GM12872 (cell line): Measurements from ENCODE around the gene TSPAN17.

Experiments used
- CTCF ChIP-seq: IDR thresholded peaks from 3 replicates; pipeline ENCODE4 v1.5.1; 2011; ENCODE audit warnings: low read depth, mild to moderate bottlenecking, low read length, moderate library complexity; ENCODE audit not compliant: insufficient read depth

TSPAN17 gene

GRCh38 chr5:176664886-176665285 lies 17.6 kb downstream of the TSPAN17 start:
- TF ChIP-seq CTCF = no peak

- TF ChIP-seq CTCF = no peak
These were observed 18.2 kb downstream of the TSPAN17 start for GRCh38 chr5:176665517-176665916.

- no peak for TF ChIP-seq CTCF
These were observed 20.4 kb downstream of the TSPAN17 start for GRCh38 chr5:176667637-176668036.

- no peak for TF ChIP-seq CTCF
These were observed 23.2 kb downstream of the TSPAN17 start for GRCh38 chr5:176670449-176670848.

GRCh38 chr5:176671399-176671798 lies 24.1 kb downstream of the TSPAN17 start:
- TF ChIP-seq CTCF = no peak

GRCh38 chr5:176671890-176672747 lies 24.8 kb downstream of the TSPAN17 start:
- TF ChIP-seq CTCF = no peak

GRCh38 chr5:176673651-176674583 lies 26.6 kb downstream of the TSPAN17 start:
- no peak for TF ChIP-seq CTCF
